Epithelial cell of esophagus (primary cell): Measurements from ENCODE around the gene GTF2E1.
A peak's percentile ranks its signal among the peaks of the same experiment; 100 is the strongest.

Experiments
- DNase-seq: peaks from one replicate; pipeline ENCODE4 v3.0.0; 2010; ENCODE audit warnings: low read depth
- H3K4me3 ChIP-seq: 2 replicates; pipeline ENCODE4 v1.5.1; 2011; ENCODE audit warnings: mild to moderate bottlenecking, low read length, control low read depth
- TF ChIP-seq, protein P1 (sequence below): IDR thresholded peaks from 2 replicates; pipeline ENCODE4 v1.5.1; 2011; ENCODE audit warnings: low read depth, mild to moderate bottlenecking, low read length, control low read depth, inconsistent platforms; ENCODE audit not compliant: insufficient read depth; ENCODE audit errors: missing control alignments

Gene GTF2E1

DNA sequence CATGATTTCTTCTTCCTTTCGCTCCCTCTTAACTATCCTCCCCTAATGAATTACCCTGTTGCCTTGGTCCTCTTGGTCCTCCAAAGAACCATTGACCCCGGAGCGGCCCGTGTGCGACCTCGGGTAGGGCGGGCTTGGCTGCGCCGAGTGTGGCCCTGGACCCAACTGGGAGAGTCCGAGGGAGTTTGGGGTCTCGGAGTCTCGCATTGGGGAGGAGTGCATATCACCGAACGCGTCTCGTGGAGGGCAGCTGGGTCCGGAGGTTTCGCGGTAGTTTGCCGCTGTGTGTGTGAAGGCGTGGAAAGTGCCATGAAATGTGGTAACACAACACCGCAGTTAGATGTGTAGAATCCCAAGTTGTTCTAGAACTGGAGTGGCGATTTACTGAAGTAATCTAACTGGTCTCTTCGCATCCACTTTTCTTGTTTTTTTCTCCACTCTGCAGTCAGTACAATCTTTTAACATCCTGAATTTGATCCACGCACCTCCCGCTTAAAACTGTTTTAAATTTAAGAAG is 363 bp downstream of the GTF2E1 start:
- TF ChIP-seq, protein P1, sequence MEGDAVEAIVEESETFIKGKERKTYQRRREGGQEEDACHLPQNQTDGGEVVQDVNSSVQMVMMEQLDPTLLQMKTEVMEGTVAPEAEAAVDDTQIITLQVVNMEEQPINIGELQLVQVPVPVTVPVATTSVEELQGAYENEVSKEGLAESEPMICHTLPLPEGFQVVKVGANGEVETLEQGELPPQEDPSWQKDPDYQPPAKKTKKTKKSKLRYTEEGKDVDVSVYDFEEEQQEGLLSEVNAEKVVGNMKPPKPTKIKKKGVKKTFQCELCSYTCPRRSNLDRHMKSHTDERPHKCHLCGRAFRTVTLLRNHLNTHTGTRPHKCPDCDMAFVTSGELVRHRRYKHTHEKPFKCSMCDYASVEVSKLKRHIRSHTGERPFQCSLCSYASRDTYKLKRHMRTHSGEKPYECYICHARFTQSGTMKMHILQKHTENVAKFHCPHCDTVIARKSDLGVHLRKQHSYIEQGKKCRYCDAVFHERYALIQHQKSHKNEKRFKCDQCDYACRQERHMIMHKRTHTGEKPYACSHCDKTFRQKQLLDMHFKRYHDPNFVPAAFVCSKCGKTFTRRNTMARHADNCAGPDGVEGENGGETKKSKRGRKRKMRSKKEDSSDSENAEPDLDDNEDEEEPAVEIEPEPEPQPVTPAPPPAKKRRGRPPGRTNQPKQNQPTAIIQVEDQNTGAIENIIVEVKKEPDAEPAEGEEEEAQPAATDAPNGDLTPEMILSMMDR, result no peak

DNA sequence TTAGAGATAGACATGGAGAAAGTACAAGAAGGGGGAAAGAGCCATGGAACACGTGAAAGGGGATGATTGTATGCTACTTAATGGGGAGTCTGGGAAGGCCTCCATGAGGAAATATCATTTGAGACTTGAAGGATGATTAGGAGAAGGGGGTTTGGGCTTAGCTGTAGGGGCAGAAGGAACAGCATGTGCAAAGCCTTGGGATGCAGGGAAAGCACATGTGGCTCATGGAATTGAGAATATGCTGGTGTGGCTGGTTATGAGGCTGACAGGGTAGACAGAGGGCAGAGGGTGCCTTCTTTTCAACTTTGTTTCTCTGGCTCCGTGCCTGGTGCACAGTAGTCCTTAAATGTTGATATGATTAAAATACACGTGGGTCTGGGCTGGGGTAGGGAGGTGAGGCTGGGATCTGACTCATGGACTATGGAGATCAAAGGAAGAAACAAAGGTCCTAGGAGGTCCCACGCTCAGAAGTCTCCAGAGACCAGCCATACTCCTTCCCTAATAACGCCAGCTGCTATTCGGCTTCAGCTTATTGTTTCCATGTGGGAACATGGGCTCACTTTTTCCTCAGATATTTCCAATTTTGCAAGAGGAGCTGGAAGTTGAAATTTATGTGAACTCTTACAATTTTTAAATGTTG is 1.1 kb downstream of the GTF2E1 start:
- peak overlapping the region; percentile 99 for H3K4me3 ChIP-seq
- TF ChIP-seq, protein P1, result no peak
- DNase-seq, result no peak

More for the DNA sequence above, 363 bp downstream of the GTF2E1 start:
- peak; percentile 37 for DNase-seq
- H3K4me3 ChIP-seq, result peak overlapping the region; percentile 99

DNA sequence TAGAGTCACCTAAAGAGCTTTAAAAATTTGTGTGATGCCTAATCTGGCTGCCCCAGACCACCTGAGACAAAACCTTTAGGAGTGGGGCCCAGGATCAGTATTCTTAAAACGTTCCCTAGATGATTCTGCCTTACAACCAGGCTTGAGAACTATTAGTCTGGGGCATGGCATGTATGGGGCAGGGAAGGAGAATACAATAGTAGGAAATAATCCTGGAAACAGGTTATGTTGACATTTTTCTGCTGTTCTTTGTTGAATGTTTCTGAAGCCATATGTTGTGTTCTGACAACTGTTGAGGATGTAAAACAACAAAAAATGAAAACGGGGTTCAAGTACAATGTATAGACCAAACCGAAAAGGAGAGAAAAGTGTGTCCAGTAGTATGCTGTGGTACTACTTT is 2.9 kb downstream of the GTF2E1 start:
- TF ChIP-seq, protein P1, result no peak
- no peak for DNase-seq

GRCh38 chr3:120749843-120750242 is 7.3 kb downstream of the GTF2E1 start:
- TF ChIP-seq, protein P1, result no peak

More for the DNA sequence above, 2.9 kb downstream of the GTF2E1 start:
- no peak overlapping the region for H3K4me3 ChIP-seq

DNA sequence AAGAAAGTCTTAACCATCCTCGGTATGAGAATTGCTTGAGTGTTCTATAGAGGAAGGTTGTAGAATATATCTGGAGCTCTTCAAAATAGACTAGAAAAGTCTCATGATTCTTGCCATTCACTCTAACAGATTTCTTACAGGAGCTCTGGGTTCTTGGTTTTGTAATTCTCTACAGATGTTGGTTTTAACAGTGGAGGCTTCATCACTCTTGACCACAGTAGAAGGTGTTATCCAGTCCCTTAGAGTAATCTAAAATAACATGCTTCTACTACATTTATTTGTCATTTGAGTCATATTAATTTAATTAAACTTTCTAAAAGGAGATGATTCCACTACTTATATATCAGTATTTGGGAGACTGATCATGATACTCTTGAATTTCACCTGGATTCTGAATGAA is 9.7 kb downstream of the GTF2E1 start:
- no peak overlapping the region for H3K4me3 ChIP-seq
- DNase-seq, result no peak
- TF ChIP-seq, protein P1, result no peak

More at GRCh38 chr3:120749843-120750242, 7.3 kb downstream of the GTF2E1 start:
- DNase-seq, result no peak
- no peak overlapping the region for H3K4me3 ChIP-seq

DNA sequence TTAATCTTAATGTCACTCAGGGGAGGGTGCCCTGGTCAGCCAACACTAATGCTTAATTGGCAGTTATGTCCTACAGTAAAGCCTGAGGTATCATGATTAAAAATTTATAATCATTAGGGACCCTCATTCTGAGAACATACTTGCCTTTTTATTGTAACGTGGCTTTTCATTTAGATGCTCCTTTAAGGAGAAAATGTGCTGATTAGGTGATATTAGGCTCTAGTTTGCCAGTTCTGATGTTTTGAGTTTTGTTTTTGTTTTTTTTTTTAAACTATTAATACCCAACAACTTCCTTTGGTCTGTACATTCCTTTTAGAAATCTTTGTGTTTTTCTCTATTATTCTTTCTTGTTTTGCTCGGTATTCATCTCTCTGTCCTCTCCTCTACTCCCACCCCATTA is 10.3 kb downstream of the GTF2E1 start:
- no peak overlapping the region for H3K4me3 ChIP-seq
- TF ChIP-seq, protein P1, result no peak
- no peak for DNase-seq

DNA sequence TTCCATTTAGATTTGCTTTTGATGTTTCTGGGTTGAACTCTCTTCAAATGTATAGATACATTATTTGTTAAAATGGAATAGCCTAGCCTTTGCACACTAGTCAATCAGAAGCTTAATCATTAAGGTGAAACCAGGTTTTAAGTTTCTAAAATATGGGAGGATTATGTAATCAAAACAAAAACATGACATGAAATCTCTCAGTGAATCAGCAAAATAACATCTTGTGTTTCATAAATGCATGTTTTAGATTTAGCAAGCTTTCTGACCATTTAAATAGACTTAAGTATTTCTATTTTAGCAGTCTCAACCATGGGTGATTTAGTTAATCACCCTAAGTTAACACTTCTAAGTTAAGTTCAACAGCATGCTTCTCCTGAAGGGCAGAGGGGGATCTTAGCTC is 11.3 kb downstream of the GTF2E1 start:
- peak; percentile 44 for DNase-seq
- TF ChIP-seq, protein P1, result no peak
- no peak overlapping the region for H3K4me3 ChIP-seq
